Measurements from ENCODE around the gene KMT2D.
A peak's percentile ranks its signal among the peaks of the same experiment; 100 is the strongest.

The KMT2D gene, protein sequence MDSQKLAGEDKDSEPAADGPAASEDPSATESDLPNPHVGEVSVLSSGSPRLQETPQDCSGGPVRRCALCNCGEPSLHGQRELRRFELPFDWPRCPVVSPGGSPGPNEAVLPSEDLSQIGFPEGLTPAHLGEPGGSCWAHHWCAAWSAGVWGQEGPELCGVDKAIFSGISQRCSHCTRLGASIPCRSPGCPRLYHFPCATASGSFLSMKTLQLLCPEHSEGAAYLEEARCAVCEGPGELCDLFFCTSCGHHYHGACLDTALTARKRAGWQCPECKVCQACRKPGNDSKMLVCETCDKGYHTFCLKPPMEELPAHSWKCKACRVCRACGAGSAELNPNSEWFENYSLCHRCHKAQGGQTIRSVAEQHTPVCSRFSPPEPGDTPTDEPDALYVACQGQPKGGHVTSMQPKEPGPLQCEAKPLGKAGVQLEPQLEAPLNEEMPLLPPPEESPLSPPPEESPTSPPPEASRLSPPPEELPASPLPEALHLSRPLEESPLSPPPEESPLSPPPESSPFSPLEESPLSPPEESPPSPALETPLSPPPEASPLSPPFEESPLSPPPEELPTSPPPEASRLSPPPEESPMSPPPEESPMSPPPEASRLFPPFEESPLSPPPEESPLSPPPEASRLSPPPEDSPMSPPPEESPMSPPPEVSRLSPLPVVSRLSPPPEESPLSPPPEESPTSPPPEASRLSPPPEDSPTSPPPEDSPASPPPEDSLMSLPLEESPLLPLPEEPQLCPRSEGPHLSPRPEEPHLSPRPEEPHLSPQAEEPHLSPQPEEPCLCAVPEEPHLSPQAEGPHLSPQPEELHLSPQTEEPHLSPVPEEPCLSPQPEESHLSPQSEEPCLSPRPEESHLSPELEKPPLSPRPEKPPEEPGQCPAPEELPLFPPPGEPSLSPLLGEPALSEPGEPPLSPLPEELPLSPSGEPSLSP (N-terminal part only)

DNA sequence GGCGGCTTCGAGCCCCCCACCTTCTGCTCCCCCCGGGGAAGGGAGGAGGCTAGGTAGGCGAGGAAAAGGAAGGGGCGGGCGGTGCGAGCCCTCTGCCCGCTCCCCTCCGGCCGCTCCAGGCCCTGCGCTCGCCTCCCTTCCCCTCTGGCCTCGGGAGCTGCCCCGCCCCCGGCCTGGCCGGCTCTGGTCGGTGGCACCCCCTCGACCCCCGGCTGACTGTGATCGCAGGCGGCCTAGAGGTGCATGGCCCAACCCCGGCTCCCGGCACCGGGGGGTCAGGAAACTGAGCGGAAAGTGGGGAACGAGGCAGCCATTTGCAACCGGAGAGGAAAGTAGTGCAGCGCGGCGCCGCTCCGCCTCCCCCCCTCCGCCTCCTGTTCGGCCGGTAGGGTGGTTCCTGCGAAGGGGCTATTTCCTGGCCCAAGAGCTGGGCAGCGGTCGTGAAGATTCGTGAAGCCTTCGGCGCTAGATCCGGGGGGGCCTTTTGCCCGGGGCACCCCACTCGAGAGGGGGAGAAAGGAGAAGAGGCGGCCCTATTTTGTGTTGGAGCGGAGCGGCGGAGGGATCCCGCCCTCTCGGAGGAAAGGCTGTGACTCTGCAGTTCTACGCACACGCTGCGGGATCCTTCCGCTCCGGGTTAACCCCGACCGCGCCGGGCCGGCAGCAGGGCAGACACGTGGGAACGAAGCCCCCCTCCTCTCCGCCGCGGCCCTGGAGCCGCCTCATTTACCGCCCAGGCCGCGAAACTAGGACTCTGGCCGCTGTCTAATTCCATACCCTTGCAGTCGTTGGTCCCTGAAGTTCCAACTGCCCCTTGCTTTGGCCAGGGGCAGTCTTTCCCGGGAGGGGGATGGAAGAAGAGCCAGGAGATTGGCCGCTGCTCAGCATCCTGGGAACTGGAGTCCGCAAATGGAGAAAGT is at the start of gene KMT2D:
KMT2D (minus strand) TSS at position 558 of the 920 bp plus-strand sequence. CDS start 5,470 bp downstream, outside the sequence.
- peak; percentile 95 for DNase-seq

DNA sequence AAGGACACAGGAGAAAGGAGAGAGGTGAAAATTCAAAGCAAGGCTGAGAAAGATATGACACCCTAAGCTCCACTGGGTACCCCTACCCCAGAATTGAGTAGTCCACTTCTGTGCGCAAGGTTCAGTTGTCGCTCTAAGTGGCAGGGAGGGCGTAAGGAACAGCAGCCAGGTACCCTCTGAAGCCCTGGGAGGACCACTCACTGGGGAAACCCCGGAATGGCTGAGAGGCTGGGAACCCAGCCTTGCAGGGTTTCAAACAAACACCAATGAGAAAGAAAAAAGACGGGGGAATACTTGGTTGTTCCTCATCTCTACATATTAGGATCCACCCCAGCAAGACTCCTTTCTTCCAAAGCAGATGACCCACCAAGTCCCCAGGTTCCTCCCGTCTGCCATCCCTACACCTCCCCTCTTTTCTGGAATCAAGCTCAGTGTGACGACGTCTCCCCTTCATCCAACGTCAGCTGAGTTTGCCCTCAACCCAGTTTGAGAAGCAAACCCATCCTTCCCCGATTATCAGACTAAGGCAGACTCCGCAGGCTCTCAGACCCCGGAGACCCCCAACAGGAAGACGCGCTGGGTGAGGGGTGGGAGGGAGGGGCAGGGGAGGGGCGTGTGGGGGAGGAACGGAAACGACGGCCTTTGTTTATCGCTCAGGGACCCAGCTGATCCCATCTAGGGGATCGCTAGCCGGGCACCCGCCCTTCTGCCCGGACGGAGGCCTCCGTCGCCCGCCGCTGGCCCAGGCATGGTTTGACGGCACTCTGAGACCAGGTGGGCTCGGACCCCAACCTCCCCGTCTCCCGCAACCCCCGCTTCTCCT is 49.3 kb upstream of the KMT2D start:
- DNase-seq, result no peak

DNA sequence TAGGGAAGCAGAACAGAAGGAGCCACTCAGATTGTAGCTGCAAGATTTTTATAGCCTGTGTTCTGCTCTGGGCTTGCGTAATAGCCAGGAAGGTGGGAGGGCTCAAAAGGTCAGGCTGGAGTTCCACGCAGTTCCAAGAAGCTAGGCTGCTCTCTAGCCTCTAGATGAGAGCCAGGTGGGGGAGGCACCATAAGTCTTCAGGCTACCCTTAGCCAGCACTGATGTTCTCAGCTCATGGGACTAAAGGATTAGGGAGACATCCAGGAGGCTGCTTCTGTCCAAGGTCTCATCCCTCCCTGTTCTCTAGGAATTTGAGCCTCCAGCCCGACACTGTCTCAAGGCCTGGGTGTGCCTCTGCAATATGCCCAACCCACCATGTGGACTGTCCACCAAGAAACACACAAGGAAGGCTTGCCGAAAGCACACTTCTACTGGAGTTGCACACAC is 48.4 kb upstream of the KMT2D start:
- DNase-seq, result no peak

DNA sequence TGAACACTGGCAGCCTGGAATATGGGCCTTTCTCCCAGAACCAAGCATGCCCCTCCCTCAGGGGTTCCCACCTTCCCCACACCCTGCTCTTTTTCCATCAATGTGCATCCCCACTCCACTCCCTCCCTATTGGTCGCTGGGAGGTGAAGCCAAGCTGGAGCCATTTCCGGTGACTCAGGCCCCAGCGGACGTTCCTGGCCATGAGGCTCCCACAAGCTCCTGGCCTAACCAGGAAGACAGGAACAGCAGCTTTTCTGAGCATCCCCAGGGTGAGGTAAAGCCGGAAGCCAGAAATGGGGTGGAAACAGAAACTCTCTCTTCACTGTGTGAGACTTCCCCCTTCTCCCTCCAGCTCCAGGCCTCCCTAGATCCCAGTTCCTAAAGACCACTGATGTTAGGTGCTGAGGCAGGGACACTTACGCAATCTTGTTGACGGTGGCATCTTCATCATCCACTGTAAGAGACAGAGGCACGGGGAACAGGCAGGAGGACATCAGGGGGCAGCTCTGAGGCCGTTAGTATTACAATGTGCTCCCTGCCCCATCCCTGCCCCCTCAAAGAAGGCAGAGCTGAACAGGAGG is 45.0 kb upstream of the KMT2D start:
- DNase-seq, result peak; percentile 55

DNA sequence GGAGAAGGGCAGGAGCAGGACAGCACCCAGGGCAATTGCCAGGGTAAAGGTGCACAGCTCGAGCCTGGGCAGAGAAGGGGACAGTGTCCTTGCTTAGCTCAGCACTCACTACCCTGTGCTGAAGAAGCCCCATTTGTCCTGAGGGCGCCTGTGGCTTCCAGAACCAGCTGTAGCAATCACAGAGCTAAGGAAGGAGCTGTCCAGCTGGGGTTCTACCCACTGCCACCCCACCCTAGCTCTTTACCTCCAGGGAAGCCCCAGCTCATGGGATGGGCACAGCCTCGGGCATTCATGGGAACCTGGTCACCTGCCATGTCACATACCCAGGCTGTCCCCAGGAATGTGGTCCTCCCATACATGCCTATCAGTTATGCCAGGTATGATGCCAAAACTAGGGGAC is 44.2 kb upstream of the KMT2D start:
- no peak for DNase-seq

DNA sequence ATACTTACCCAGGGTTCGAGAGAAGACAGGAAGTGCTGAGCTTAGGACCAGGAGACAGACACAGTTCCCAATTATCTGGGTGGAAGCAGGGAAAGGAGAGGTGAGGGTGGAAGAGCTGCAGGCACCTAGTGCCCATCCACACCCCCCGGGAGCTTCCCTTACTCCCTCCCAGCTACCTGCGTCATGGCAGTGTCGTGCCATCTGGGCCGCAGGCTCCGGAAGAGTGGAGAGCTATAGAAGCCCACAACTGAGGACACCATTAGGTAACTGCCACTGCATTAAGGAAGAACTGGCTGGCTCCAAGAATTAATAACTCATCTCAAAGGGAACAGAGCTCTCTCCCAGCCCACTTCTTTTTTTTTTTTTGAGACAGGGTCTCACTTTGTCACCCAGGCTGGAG is 39.8 kb upstream of the KMT2D start:
- no peak for DNase-seq

DNA sequence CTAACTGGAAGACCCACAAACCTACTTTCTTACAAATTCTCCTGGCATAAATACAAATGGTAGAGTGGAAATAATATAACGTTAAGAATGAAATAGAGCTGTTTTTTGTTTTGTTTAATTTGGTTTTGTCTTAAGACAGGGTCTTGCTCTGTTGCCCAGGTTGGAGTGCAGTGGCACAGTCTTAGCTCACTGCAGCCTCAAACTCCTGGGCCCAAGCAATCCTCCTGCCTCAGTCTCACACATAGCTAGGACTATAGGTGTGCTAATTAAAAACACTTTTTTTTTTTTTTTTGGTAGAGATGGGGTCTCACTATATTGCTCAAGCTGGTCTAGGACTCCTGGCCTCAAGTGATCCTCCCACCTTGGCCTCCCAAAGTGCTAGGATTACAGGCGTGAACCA is 38.1 kb upstream of the KMT2D start:
- no peak for DNase-seq

DNA sequence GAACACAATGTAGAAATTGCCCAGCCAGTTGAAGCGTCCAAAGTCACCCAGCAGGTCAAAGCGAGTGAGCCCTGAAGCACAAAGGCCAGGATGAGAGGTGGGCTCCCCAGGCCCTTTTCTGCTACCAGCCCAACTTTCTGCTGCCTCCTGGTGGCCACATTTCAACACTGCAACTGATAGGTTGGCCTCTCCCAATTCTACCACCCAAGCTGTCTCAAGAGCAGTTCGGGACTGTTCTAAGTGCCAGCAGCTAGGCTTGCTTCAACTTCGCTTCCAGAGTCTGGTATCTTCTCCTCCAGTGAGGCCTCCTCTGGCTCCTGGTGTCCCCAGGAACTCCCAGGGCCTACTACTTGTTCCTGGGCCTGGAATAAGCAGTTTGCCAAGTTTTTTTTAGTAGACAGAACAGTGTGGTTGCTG is 37.4 kb upstream of the KMT2D start:
- DNase-seq, result peak; percentile 40

DNA sequence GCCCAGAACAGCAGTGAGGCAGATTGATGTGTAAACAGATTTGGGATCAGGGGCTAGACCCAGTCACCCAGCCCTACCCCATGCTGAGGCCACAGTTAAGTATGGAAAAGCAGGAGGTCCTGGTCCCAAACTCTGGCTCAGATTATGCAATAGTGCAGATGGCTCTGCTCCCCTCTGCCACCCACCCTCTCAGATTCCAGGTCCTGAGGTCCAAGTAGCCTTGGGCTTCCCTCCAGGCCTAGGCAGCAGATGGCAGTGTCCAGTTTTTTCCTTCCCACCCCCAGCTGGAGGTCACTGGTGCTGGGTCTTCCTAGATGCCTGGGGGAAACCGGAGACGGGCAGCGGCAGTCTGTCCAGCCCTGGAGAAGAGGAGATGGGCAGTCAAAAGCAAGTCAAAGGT is 36.8 kb upstream of the KMT2D start:
- no peak for DNase-seq

DNA sequence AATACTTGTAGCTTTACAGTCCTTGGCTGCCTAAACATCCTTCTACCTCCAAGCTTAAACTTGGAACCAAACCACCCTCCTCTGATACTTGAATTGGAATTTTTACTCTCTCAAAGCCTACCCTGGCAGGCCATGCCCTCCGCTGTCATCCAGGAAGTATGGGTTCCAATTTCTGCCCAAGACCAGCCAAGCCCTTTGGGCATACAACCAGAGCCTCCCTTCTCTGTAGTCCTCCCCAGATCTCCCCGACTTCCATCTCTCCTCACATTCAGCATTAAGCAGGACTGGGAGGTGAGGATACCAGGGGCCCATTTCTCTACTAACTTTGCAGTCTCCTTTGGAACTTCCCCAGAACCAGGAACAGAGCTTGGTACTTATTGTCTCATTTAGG is 34.4 kb upstream of the KMT2D start:
- DNase-seq, result no peak

DNA sequence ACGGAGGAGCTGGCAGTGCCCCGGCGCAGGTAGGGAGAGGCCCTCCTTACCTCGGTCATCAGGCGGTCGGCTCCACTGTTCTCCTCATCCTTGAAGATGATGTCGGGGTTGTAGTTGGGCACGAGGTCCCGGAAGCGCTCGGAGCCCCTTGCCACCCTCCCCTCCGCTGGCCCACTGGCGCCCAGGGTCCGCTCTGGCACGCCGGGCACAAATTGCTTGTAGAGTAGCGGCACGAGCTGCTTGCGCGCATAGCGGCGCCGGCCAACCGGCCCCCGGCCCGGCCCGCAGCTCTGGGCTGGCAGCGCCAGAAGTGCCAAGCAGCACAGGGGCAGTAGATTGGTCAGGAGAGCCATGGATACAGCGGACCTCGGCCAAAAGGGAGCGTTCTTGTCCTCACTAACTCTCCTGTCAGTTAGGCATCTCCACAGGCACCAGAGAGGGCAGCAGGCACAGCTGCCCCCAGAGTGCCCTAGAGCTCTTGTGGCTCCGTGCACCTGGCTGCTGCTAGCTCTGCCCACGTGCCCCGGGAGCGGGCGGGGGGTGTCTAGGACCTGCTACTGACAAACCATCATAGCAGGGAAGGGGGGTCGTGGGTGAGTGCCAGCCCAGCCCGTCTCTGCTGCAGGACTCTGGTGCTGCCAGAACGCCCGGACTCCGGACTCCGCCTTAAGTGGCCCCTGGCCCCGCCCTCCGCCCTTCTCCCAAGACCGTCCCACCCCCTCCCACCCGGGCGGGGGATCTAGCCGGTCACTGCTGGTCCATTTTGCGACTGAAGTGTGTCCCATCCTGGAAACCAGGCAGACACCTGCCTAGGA is 33.8 kb upstream of the KMT2D start, which contains the start of gene DHH:
DHH (minus strand) TSS at position 642 of the 815 bp plus-strand sequence; CDS start at position 353, 289 bp downstream.
- peak; percentile 56 for DNase-seq

DNA sequence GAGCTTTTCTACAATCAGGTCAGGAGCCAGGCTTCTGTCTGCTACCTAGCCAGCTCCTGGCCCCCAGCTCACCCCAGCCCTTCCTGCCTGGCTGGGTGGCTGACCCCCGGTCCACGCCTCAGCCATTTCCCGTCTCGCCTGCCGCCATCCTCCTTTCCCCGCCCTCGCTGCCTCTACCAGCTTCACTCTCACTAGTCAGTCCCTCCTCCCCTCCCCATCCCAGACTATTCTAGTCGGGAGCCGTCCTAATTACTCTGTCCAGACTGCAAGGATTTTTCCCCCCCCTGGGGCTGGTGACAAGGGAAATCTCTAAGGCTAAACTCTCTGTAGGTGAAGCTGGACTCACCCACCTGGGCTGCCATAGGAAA is 33.2 kb upstream of the KMT2D start:
- peak; percentile 41 for DNase-seq

DNA sequence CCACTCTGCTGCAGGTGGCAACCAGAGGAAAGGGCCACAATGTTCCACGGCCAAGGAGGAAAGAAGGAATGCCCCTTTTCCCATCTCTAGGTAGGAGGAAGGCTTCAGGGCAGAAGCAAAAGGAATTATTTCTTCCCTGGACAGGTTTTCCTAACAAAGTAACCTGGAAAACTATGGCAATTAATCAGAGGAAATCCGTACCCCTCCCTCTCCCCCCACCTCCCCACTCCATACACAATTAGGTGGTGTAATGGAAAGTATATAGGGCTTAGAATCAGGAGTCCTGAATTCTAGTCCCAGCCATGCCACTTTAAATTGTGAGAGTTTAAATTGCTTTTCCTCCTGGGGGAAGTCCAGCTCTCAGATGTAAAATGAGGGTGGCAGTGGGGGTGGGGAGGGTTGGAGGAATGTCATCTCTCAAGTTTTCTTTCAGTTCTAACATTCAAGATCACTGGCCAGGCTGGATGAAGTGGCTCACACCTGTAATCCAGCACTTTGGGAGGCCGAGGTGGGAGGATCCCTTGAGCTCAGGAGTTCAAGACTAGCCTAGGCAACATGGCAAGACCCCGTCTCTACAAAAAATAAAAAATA is 32.3 kb upstream of the KMT2D start:
- DNase-seq, result no peak

DNA sequence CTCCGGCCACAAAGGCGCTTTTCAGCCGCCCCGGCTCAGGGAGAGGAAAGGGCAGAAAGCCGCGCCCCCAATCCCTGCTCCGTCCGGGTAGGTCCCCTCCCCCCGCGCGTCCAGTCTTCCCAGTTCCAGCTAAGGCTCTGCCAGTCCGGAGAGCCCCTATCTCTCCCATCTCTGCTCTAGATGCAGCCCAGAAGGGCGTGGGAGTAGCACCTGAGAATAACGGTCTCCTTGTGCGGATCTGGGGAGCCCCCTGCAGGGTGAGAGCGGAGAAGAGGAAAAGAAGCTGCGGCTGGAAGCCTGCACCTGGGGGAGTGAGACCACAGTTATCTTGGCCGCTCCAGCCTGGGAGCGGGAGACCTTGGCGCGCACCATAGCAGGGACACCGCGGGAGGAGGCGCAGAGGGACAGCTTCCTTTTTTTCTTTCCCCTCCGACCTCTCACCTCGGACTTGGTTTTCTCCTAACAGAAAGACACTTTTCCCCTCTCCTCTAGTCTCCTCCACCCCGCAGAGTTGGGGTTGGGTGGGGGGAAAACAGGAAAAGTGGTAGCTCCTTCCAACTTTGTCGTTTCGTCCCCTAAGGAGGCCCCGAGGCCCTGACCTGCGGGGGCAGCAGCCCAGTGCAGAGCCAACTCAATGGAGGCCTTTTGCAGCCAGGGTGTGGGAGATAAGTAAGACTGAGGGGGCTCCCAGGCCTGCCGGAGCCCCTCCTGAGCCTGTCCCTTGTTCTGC is 31.7 kb upstream of the KMT2D start:
- DNase-seq, result peak; percentile 65

DNA sequence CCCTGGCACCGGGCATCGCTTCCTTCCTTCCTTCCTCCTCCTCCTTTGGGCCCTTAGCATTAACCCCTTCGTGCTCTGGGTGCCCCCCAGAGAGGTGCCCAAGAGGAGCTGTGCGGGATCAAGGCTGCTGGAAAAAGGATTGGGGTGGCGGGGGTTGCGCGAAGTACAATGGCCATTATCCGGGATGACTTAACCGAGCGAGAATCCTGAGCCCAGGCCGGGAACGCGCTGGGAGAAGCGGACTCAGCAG is 31.2 kb upstream of the KMT2D start:
- no peak for DNase-seq

DNA sequence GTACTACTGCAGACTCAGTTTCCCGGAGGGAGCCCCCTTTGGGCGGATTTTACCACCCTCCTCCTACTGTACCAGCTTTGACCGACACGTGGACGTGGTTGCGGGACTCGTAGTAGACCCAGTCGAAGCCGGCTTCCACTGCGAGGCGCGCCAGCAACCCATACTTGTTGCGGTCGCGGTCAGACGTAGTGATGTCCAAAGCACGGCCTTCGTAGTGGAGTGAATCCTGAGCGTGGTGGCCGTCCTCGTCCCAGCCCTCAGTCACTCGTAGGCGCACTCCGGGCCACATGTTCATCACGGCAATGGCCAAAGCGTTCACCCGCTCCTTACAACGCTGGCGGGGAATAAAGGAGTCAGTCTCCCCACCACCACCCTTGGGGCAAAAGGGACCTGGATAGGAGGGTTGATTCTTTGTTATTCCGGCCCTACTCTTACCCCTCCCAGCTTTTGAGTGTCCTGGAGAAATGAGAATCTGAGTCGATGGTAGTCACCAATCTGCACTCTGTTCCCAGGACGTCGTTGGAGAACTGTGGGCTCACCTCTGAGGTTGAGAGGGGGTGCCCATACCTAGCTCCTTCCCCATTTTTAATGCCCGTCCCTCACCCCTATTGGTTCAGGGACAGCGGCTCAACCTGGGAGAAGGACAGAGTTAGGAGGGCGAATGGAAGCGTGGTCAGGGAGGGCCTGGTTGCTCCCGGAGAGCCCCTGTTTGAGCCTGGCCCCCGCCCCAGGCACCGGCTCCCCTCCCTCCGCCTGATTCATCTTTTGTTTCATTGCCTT is 30.7 kb upstream of the KMT2D start:
- peak; percentile 35 for DNase-seq

DNA sequence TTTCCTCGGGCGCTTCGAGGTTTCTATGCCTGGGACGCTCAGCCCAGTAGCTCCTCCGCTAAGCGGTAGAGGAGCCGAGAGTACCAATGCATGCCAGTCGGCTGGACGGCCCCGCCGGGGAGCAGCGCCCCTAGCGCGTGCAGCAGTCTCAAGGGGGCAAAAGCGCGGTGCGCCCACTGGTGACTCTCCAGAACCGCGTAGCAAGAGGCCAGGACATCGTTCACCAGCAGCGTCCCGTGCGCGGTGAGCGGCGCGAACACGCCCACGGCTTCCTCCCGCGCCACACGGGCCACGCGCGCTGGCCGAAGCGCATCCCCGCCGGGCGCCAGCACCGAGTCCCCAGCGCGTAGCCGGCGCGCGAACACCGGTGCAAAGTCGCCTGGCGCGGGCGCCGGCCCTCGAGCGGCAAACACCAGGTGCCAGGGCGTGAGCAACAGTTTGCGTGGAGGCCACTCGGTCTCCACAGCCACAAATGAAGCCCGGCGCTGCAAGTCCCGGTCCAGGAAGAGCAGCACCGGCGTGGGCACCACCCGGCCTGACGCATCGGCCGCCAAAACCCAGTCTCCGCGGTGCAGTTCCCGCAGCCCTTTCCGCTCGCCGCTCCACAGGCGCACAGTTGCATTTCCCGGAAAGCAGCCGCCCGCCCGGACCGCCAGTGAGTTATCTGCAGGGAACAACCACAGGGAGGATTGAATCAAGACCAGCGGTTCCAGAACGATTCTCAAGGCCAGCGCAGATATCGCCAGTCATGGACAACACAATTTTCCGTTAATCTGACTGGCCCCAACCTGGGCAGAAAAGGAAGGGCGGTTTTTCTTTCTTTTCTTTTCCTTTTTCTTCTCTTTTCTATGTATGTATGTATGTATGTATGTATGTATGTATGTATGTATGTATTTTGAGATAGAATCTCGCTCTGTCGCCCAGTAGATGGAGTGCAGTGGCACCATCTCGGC is 29.5 kb upstream of the KMT2D start:
- peak; percentile 80 for DNase-seq
